ENCODE results near the gene NSMCE1. TPM values are rescaled to one million over a fixed set of nuclear protein-coding genes. Genes with fewer than 3 reads are reported as not detected.

Gene NSMCE1
- total and polyA plus RNA-seq, 7 experiments from 2014 or later: 45.5 to 220 (median 71.7) TPM

GRCh38 chr16:27179500-27180072 is 89.0 kb downstream of the NSMCE1 start:
- POLR2A ChIA-PET: interaction anchor here (0.6 to 5.5 kb wide), 20 partner anchors 9 to 267 kb away, joined by 3 to 59 read pairs (median 6); partner anchors contain the start of gene KDM8
- H3K36me3 ChIP-seq (ENCODE audit: control insufficient read depth in 2 of 3, insufficient read depth in 3 of 3, low read length in 3 of 3): no peaks in the 10 kb centered on the region
- H3K27ac Mint-ChIP-seq: peak overlapping the region; percentile 51 to 95 (median 86)
- no peaks in the 10 kb centered on the region for H3K27me3 ChIP-seq (ENCODE audit: control insufficient read depth in 2 of 2, insufficient read depth in 2 of 2, low read length in 2 of 2)
- H3K36me3 Mint-ChIP-seq: peaks cover 0 to 2% (median 0%) of the 10 kb centered on the region in 5 donors
- CTCF ChIA-PET: interaction anchor here (0.7 to 5.3 kb wide), 29 partner anchors 8 to 283 kb away, joined by 3 to 91 read pairs (median 6); partner anchors contain the start of gene KDM8
- peak overlapping the region in 9 of 10 donors; percentile 5 to 56 (median 46) for H3K4me3 Mint-ChIP-seq
- ATAC-seq (peak; percentile 100), DNase-seq (peak; percentile 70 to 91 (median 84))
- H3K9me3 ChIP-seq (ENCODE audit: control insufficient read depth in 2 of 3, low read length in 3 of 3): no peaks in the 10 kb centered on the region
- peaks cover 20 to 62% (median 48%) of the 10 kb centered on the region in 7 donors for H3K4me1 Mint-ChIP-seq
- peaks cover 0 to 5% (median 1%) of the 10 kb centered on the region in 11 donors for H3K9me3 Mint-ChIP-seq
- intact Hi-C loops (cut with micrococcal nuclease): loop anchor here (1.0 to 2.0 kb wide), 13 partner anchors 17 to 278 kb away; partner anchors contain the start of gene KDM8 (in 2 of the 2)
- H3K4me3 ChIP-seq (ENCODE audit: low read length): no peak overlapping the region
- H3K4me1 ChIP-seq (ENCODE audit: control insufficient read depth in 2 of 2, insufficient read depth in 2 of 2, low read length in 2 of 2): peaks cover 17 to 34% of the 10 kb centered on the region in 2 donors
- H3K27me3 Mint-ChIP-seq: peaks cover 0 to 13% (median 0%) of the 10 kb centered on the region in 5 donors
- H3K27ac ChIP-seq (ENCODE audit: low read depth, low read length): peak overlapping the region; percentile 19

- Histone ChIP-seq H3K36me3 (ENCODE audit: control insufficient read depth in 2 of 3, insufficient read depth in 3 of 3, low read length in 3 of 3) (no peaks in the 10 kb centered on the region), H3K27me3 (ENCODE audit: control insufficient read depth in 2 of 2, insufficient read depth in 2 of 2, low read length in 2 of 2) (no peaks in the 10 kb centered on the region), H3K27ac (ENCODE audit: low read depth, low read length) (no peak overlapping the region), H3K9me3 (ENCODE audit: control insufficient read depth in 2 of 3, low read length in 3 of 3) (no peaks in the 10 kb centered on the region), H3K4me3 (ENCODE audit: low read length) (no peak overlapping the region), H3K4me1 (ENCODE audit: control insufficient read depth in 2 of 2, insufficient read depth in 2 of 2, low read length in 2 of 2) (peaks cover 41 to 58% of the 10 kb centered on the region in 2 donors)
- H3K27me3 Mint-ChIP-seq: peaks cover 0 to 4% (median 0%) of the 10 kb centered on the region in 5 donors
- POLR2A ChIA-PET: interaction anchor here (0.8 to 5.5 kb wide), 9 partner anchors 15 to 221 kb away, joined by 3 to 59 read pairs (median 14); partner anchors contain the start of gene KDM8
- peaks cover 0 to 3% (median 0%) of the 10 kb centered on the region in 5 donors for H3K36me3 Mint-ChIP-seq
- ATAC-seq (no peak), DNase-seq (no peak)
- CTCF ChIA-PET: interaction anchor here (0.7 to 5.3 kb wide), 8 partner anchors 13 to 192 kb away, joined by 3 to 48 read pairs (median 12); partner anchors contain the start of gene KDM8
- H3K9me3 Mint-ChIP-seq: peaks cover 0 to 5% (median 1%) of the 10 kb centered on the region in 11 donors
- H3K4me3 Mint-ChIP-seq: peak overlapping the region in 1 of 10 donors; percentile 54
- peaks cover 30 to 85% (median 66%) of the 10 kb centered on the region in 7 donors for H3K4me1 Mint-ChIP-seq
- intact Hi-C loops (cut with micrococcal nuclease): no loop called here
- H3K27ac Mint-ChIP-seq: peak overlapping the region in 8 of 9 donors; percentile 41 to 93 (median 80)
Measured at GRCh38 chr16:27177031-27177774, 91.4 kb downstream of the NSMCE1 start.

DNA sequence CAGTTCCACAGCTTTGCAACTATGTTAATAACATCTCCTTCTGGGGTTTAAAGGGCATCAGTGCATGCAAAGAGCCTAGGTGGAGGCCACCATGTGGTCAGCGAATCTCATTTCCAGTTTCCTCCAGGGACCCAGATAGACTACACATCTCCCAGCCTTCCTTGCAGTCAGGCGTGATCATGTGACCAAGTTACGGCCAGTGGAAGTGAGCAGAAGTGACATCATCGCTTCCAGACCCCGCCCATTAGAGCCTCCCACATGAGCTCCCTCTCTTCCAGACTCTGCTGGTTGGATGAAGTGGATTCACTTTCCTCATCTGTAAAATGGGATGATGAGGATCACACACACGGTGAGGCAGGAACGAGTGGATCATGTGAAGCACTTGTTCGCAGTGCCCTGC is 92.7 kb downstream of the NSMCE1 start:
- DNase-seq (no peak), ATAC-seq (no peak)
- Mint-ChIP-seq H3K27me3 (no peaks in the 10 kb centered on the region), H3K36me3 (peaks cover 0 to 12% (median 4%) of the 10 kb centered on the region in 5 donors), H3K9me3 (peaks cover 0 to 13% (median 4%) of the 10 kb centered on the region in 11 donors), H3K27ac (peak overlapping the region; percentile 37 to 91 (median 67)), H3K4me1 (peaks cover 32 to 91% (median 73%) of the 10 kb centered on the region in 7 donors), H3K4me3 (no peak overlapping the region)
- ChIA-PET CTCF (interaction anchor here (0.6 to 1.0 kb wide), 2 partner anchors 21 to 50 kb away, joined by 3 read pairs; no protein-coding TSS in a partner anchor), POLR2A (interaction anchor here (0.6 to 8.0 kb wide), 4 partner anchors 20 to 140 kb away, joined by 3 to 95 read pairs (median 8); partner anchors contain the start of gene KDM8)
- H3K27ac ChIP-seq (ENCODE audit: low read depth, low read length): no peak overlapping the region
- H3K36me3 ChIP-seq (ENCODE audit: control insufficient read depth in 2 of 3, insufficient read depth in 3 of 3, low read length in 3 of 3): no peaks in the 10 kb centered on the region
- H3K27me3 ChIP-seq (ENCODE audit: control insufficient read depth in 2 of 2, insufficient read depth in 2 of 2, low read length in 2 of 2): no peaks in the 10 kb centered on the region
- peaks cover 51 to 68% of the 10 kb centered on the region in 2 donors for H3K4me1 ChIP-seq (ENCODE audit: control insufficient read depth in 2 of 2, insufficient read depth in 2 of 2, low read length in 2 of 2)
- intact Hi-C loops (cut with micrococcal nuclease): no loop called here
- no peak overlapping the region for H3K4me3 ChIP-seq (ENCODE audit: low read length)
- H3K9me3 ChIP-seq (ENCODE audit: control insufficient read depth in 2 of 3, low read length in 3 of 3): no peaks in the 10 kb centered on the region

Other genes with a start within 250 kb of the NSMCE1 start
- not detected for gene C16orf82, start 201.8 kb downstream of the NSMCE1 start, total RNA-seq
- gene C16orf82, start 201.8 kb downstream of the NSMCE1 start, polyA plus RNA-seq: not detected
- gene KDM8, start 65.2 kb downstream of the NSMCE1 start, total RNA-seq: 10 to 100 TPM; 15.6 to 34.4 (median 19.0) TPM
- 10 to 100 TPM in 1 of 2 donors, 1 to 10 TPM in 1; 10.0 to 15.4 TPM for gene KDM8, start 65.2 kb downstream of the NSMCE1 start, polyA plus RNA-seq
- gene IL4R, start 45.2 kb upstream of the NSMCE1 start, total RNA-seq: 100 to 1,000 TPM; 158 to 498 (median 198) TPM
- 100 to 1,000 TPM in 1 of 2 donors, 10 to 100 TPM in 1; 99.8 to 128 TPM for gene IL4R, start 45.2 kb upstream of the NSMCE1 start, polyA plus RNA-seq
- gene IL21R, start 133.4 kb upstream of the NSMCE1 start, total RNA-seq: 10 to 100 TPM; 24.6 to 40.9 (median 31.4) TPM
- gene IL21R, start 133.4 kb upstream of the NSMCE1 start, polyA plus RNA-seq: 10 to 100 TPM; 37.1 to 52.1 TPM